Left ventricle myocardium inferior (tissue), 1 donor: ENCODE results near the gene IFNGR1. TPM values are rescaled to one million over a fixed set of nuclear protein-coding genes. Genes with fewer than 3 reads are reported as not detected.

Experiments used
- DNase-seq: peaks from one replicate; pipeline ENCODE4 v3.0.0-alpha.2; 2020
- H3K27ac ChIP-seq: fragments of 200-600 bp; replicated peaks from 2 replicates; pipeline ENCODE4 v1.8.0; 2021
- H3K27me3 ChIP-seq: fragments of 200-600 bp; 2 replicates; pipeline ENCODE4 v1.8.0; 2021; ENCODE audit warnings: low read depth
- H3K36me3 ChIP-seq: fragments of 200-600 bp; 2 replicates; pipeline ENCODE4 v1.8.0; 2021
- H3K4me1 ChIP-seq: fragments of 200-600 bp; 2 replicates; pipeline ENCODE4 v1.8.0; 2021
- H3K4me3 ChIP-seq: fragments of 200-600 bp; 2 replicates; pipeline ENCODE4 v1.8.0; 2021; ENCODE audit warnings: mild to moderate bottlenecking, moderate library complexity
- H3K9me3 ChIP-seq: fragments of 200-600 bp; replicated peaks from 2 replicates; pipeline ENCODE4 v1.8.0; 2021
- CTCF ChIP-seq: fragments of 200-600 bp; IDR thresholded peaks from 2 replicates; pipeline ENCODE4 v1.8.0; 2021; ENCODE audit warnings: antibody characterized with exemption, mild to moderate bottlenecking, borderline replicate concordance
- intact Hi-C: fragments of 100-400 bp; cut with micrococcal nuclease; formaldehyde crosslinking; loops from one replicate; pipeline ENCODE4 v1.11.0; 2022
- total RNA-seq: library from RNA; stranded (reverse); fragmentation: NEBNext Ultra II Directional; extraction: Animal tissue kit (Norgen Biotek cat#: 25700); gene quantifications from one replicate; pipeline ENCODE4 v1.2.1, GENCODE V29; 2021
- donor health status: DM: no; HTN: yes; CAD: no; lungs with severe emphysema.

The IFNGR1 gene
- total RNA-seq, 1 donor from 2014 or later: 97.6 TPM

- peak; percentile 69 for TF ChIP-seq CTCF
- no peak overlapping the region for H3K4me3 ChIP-seq
- H3K27me3 ChIP-seq: no peaks in the 10 kb centered on the region
- peaks cover 67% of the 10 kb centered on the region for H3K4me1 ChIP-seq
- no peak overlapping the region for H3K27ac ChIP-seq
- no peak for DNase-seq
- H3K36me3 ChIP-seq: peaks cover 94% of the 10 kb centered on the region
- H3K9me3 ChIP-seq: no peaks in the 10 kb centered on the region
- intact Hi-C loops: no loop called here
Observed at GRCh38 chr6:137202078-137202477, 17.1 kb downstream of the IFNGR1 start.

DNA sequence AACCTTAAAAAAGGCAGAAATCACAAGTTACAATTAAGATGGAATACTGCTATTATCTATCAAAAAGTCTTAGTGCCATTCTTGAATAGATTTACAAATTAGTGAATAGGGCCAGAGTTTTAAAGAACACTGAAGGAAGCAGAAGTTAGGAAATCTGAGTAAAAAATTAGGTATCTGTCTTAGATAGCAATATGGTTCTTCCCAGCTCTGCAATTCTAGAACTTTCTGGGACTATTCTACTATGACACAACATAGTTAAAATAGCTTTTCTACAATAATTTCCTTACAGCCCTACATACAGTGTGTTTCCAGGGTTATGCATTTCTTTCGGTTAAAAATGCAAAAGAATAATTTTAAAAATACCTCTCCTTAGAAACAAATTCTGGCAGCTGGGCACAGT, 18.2 kb downstream of the IFNGR1 start:
- peaks cover 65% of the 10 kb centered on the region for H3K4me1 ChIP-seq
- no peak for TF ChIP-seq CTCF
- no peaks in the 10 kb centered on the region for H3K9me3 ChIP-seq
- DNase-seq: no peak
- no peaks in the 10 kb centered on the region for H3K27me3 ChIP-seq
- peaks cover 90% of the 10 kb centered on the region for H3K36me3 ChIP-seq
- H3K4me3 ChIP-seq: no peak overlapping the region
- no peak overlapping the region for H3K27ac ChIP-seq
- intact Hi-C loops: no loop called here

DNA sequence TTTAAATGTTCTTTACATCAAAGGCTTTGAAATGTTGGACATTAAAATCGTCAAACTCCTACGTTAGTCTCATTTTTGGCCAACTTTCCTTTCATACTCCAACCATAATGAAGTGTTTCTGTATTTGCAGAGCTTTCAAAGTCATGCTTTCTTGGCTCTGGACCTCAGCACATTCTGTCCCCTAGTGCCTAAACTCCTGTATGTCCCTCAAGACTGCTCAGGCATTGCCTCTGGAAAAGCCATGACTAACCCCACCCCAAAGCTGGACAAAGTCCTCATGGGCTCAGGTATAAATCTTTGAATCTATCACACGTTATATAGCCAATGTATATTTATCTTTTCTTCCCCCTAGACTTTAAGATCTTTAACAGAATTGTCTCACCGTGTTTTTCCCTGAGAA, 18.9 kb downstream of the IFNGR1 start:
- no peak for TF ChIP-seq CTCF
- Histone ChIP-seq H3K27ac (no peak overlapping the region), H3K36me3 (peaks cover 83% of the 10 kb centered on the region), H3K27me3 (no peaks in the 10 kb centered on the region), H3K4me3 (no peak overlapping the region), H3K4me1 (peaks cover 65% of the 10 kb centered on the region), H3K9me3 (no peaks in the 10 kb centered on the region)
- intact Hi-C loops: no loop called here
- DNase-seq: no peak

- Histone ChIP-seq H3K4me1 (peaks cover 56% of the 10 kb centered on the region), H3K36me3 (peaks cover 60% of the 10 kb centered on the region), H3K27ac (no peak overlapping the region), H3K27me3 (no peaks in the 10 kb centered on the region), H3K9me3 (no peaks in the 10 kb centered on the region), H3K4me3 (no peak overlapping the region)
- DNase-seq: no peak
- TF ChIP-seq CTCF: no peak
- intact Hi-C loops: loop anchor here (10.0 kb wide), 1 partner anchor 103 kb away; no protein-coding TSS in a partner anchor
Observed at GRCh38 chr6:137197684-137198645, 21.2 kb downstream of the IFNGR1 start.

GRCh38 chr6:137193256-137194070, 25.7 kb downstream of the IFNGR1 start:
- no peak for TF ChIP-seq CTCF
- DNase-seq: no peak
- peaks cover 20% of the 10 kb centered on the region for H3K9me3 ChIP-seq
- H3K36me3 ChIP-seq: peaks cover 18% of the 10 kb centered on the region
- intact Hi-C loops: loop anchor here (10.0 kb wide), 1 partner anchor 99 kb away; no protein-coding TSS in a partner anchor
- no peaks in the 10 kb centered on the region for H3K27me3 ChIP-seq
- peaks cover 48% of the 10 kb centered on the region for H3K4me1 ChIP-seq
- peak overlapping the region; percentile 24 for H3K27ac ChIP-seq
- no peak overlapping the region for H3K4me3 ChIP-seq
